22Rv1 (cell line): ENCODE data around the gene SNAI1.

Source experiments
- ZFX ChIP-seq: fragments of 450-650 bp; IDR thresholded peaks from 2 replicates; pipeline ENCODE4 v1.6.1; 2017; ENCODE audit warnings: antibody characterized with exemption, borderline replicate concordance
- TF ChIP-seq, protein P1 (sequence below): fragments of 450-650 bp; IDR thresholded peaks from 2 replicates; pipeline ENCODE4 v1.5.1; 2017; ENCODE audit warnings: mild to moderate bottlenecking

DNA sequence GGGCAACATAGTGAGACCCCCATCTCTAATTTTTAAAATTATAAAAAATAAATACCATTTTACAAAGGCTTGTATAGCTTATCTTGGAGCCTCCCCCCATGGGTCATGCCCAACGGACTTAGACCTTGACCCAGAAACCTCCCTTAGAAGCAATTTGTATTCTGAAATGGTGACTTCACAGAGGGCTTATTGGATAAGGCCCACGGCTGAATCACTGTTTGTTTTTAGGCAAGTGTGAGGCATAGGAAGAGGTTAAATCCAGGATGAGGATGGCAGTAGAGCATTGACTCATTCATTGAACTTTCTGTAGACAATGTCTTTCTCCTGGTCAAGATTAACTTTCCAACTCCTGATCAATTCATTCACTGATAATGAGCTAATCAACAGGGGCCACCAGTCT is 6.2 kb upstream of the SNAI1 start:
- TF ChIP-seq, protein P1, sequence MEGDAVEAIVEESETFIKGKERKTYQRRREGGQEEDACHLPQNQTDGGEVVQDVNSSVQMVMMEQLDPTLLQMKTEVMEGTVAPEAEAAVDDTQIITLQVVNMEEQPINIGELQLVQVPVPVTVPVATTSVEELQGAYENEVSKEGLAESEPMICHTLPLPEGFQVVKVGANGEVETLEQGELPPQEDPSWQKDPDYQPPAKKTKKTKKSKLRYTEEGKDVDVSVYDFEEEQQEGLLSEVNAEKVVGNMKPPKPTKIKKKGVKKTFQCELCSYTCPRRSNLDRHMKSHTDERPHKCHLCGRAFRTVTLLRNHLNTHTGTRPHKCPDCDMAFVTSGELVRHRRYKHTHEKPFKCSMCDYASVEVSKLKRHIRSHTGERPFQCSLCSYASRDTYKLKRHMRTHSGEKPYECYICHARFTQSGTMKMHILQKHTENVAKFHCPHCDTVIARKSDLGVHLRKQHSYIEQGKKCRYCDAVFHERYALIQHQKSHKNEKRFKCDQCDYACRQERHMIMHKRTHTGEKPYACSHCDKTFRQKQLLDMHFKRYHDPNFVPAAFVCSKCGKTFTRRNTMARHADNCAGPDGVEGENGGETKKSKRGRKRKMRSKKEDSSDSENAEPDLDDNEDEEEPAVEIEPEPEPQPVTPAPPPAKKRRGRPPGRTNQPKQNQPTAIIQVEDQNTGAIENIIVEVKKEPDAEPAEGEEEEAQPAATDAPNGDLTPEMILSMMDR = no peak
- no peak for TF ChIP-seq ZFX
